Posterior vena cava (tissue), 2 donors: Measurements from ENCODE around the gene TSPAN7. TPM values are rescaled to one million over a fixed set of nuclear protein-coding genes. Genes with fewer than 3 reads are reported as not detected.

Experiments used
- DNase-seq: peaks from one replicate; pipeline ENCODE4 v3.0.0-alpha.2; 2020; ENCODE audit warnings: low spot score
- intact Hi-C, 2 donors: fragments of 100-400 bp; cut with DNase I; formaldehyde crosslinking; loops; one replicate each; pipeline versions ENCODE4 v1.14.1 to v1.14.2; 2022 to 2023
- total RNA-seq, 2 donors: library from RNA; stranded (reverse); fragmentation: NEBNext Ultra II Directional; extraction: Animal tissue kit (Norgen Biotek cat#: 25700); gene quantifications; one replicate each; pipeline ENCODE4 v1.2.1, GENCODE V29; 2021
- donor health status: DM: yes; HTN: yes; CAD: no.
- donor health status: DM: yes; HTN: yes; CAD: no.

Gene TSPAN7
- total RNA-seq, 2 donors from 2014 or later = 30.5 to 40.1 TPM

- intact Hi-C loops = no loop called here
- no peak for DNase-seq
Measured at GRCh38 chrX:38636949-38637819, 75.8 kb downstream of the TSPAN7 start.

- no peak for DNase-seq
- intact Hi-C loops = no loop called here
Measured at GRCh38 chrX:38638952-38639529, 77.7 kb downstream of the TSPAN7 start.

GRCh38 chrX:38639730-38640129 is 78.4 kb downstream of the TSPAN7 start:
- intact Hi-C loops = no loop called here
- DNase-seq = no peak

GRCh38 chrX:38641197-38641596 is 79.9 kb downstream of the TSPAN7 start:
- no peak for DNase-seq
- intact Hi-C loops = no loop called here

DNA sequence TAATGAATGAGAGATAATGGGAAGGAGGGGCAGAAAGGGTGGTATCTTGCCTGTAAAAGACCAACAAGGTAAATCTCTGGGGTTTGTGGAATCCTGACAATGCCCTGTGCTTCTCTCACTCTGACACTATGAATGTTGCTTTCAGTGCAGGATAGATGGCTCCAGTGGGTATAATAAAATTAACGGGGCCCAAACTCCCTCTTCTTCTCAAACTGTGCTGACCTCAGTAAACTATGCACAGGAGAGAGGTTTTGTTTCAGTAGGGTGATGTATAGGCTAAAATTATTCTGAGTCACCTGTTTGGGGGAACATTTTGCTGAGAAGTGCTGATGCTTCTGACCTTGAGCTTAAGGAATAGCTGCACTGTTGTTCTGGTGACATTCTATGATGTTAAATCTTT is 82.6 kb downstream of the TSPAN7 start:
- intact Hi-C loops = no loop called here
- no peak for DNase-seq

DNA sequence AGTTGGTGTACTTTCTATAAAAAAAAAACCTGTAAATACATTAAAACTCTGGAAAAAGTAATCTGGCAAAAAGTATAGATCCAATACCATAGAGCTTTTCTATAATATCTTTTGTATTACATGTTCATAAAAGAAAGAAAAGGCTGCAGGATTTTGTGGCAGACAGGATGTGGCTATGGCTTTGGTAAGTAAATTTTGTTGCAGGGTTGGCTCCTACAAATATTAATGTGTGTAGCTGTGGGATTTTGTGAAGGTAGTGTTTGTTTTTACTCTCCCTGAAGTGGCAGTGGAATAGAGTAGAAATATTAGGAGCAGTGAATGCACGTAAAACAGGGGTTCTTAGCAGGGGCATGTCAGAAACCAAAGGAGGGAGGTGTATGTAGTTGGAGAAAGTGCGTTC is 84.8 kb downstream of the TSPAN7 start:
- intact Hi-C loops = no loop called here

DNA sequence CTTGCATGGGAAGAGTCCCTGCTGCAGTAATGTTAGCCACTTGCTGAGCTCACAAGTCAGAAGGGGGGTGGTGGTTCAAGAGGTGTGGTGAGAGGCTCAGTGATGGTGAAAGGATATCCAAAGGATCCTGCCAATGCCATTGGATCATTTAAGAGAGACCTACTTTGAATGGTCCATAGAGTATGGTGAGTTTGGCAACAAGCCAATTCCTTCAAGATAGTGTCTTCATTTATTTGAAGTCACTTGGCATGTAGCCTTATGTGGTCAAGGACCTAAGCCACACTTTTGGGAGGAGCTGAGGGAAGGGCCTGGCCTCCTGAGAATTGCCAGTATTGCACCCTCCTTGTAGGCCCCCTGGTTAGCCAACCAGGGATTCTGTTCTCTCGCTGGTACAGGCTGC is 87.9 kb downstream of the TSPAN7 start:
- intact Hi-C loops = no loop called here
- no peak for DNase-seq

More for the DNA sequence above, 84.8 kb downstream of the TSPAN7 start:
- no peak for DNase-seq

DNA sequence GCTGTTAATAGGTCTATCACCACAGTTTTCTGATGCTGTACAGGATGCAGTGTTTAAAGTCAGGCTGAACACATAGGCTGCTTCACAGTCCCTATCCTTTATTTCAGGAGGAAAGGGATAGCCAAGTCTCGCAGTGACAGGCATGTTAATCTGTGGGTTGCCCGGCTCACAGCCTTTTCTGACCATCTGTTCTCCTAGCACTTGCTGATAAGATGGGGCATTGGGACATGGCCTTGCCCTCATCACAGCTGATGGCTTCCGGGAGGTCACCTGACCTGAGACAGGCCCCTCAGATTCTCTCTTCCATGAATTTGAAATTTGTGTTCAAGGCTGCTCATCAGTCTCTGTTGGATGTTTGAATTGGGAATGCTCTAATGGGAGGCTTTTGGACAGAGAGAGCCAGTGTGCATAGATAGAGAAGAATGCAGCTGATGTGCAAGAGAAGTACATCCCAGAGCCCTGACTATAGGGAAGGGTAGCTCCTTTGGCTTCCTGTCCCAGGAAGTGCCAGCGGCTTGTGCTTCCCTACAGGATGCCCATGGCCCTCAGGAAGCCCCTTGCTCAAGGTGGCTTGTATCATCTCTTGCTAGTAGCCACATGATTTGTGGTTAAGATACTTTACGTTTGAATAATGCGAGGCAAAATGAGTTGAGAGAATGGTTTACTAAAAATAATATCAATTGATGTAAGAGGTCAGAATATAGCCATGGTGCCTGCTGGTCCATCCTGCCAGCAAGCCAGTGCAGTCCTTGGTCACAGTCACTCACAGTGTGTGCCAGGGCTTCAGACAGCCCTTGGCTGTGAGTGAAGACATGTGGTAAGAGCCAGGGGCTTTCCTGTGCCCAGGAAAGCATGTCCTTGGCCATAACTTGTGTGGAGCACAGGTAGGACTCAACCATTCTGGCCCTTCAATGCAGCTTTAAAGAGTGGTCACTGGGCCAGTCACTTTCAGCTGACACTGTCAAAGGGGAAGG is 88.6 kb downstream of the TSPAN7 start:
- intact Hi-C loops = loop anchor here in 1 of 2 donors (10.0 kb wide), 1 partner anchor 1855 kb away; no protein-coding TSS in a partner anchor

DNA sequence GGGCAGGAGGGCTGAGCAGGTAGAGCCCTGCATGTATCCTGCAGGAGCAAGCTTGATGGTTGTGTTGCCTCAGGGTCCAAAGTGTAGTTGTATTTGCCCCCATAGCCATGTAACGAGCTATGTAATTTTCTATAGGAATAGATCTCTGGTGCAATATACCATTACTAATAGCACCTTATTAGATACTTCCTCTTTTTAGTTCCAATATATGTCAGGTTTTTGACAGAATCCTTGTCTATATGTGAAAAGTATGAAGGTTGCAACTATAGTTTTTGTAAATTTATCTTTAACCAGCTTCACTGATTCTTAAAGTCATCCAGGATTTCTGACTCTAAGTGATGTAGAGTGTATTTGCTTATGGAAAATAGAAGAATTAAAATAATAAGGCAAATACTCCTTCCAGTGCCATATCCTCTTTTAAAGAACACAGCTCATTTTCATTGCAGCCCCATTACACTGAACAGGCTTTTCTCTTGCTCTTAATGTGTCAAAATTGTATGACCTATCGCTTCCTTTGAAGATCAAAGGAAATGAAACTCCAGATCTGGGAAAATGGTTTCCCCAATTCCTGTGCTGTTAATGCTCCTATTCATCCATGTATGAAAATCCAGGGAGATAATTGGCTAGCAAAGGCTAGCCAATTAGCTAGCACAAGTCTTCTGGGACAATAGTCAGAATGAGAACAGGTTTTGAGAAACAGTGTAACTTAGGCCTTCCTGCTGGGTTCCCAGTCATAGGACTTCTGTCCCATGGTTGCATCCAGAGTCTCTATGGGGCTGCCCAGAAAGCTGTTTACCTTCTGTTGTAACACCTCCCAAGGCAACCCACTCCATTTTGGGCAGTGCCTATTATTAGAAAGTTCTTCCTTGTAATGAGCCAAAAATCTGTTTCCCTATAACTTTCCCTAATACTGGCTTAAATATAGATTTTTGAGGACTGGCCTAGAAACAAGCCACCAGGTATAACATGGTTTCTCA is 90.6 kb downstream of the TSPAN7 start:
- no peak for DNase-seq
- intact Hi-C loops = loop anchor here in 1 of 2 donors (10.0 kb wide), 1 partner anchor 1853 kb away; no protein-coding TSS in a partner anchor

More for the DNA sequence above, 88.6 kb downstream of the TSPAN7 start:
- no peak for DNase-seq

DNA sequence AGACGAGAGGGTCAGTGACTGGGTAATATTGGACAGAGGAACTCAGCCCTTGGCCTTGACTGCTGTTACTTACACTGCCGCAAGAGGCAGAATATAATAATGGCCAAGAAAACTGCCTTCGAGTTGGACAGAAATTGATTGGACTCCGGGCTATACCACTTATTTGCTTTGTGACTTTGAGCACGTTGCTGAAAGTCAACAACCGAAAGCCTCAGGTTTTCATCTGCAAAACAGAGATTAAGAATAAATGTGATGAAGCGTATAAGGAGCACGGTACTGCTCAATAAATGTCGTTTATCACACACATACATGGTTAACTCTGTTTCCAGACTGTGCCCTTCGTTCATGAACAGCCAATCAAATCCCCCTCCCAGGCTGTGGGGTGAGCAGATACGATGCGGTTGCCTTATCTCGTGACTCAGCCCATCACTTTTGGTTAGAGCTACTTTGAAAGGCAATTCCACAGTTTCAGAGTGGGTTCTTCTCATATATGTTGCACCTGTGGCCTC is 91.6 kb downstream of the TSPAN7 start:
- intact Hi-C loops = loop anchor here in 1 of 2 donors (10.0 kb wide), 1 partner anchor 1852 kb away; no protein-coding TSS in a partner anchor
- no peak for DNase-seq

GRCh38 chrX:38654302-38654701 is 93.0 kb downstream of the TSPAN7 start:
- intact Hi-C loops = loop anchor here in 1 of 2 donors (10.0 kb wide), 1 partner anchor 1850 kb away; no protein-coding TSS in a partner anchor

GRCh38 chrX:38656350-38656915 is 95.1 kb downstream of the TSPAN7 start:
- intact Hi-C loops = loop anchor here in 1 of 2 donors (10.0 kb wide), 1 partner anchor 1848 kb away; no protein-coding TSS in a partner anchor

More at GRCh38 chrX:38654302-38654701, 93.0 kb downstream of the TSPAN7 start:
- DNase-seq = no peak

DNA sequence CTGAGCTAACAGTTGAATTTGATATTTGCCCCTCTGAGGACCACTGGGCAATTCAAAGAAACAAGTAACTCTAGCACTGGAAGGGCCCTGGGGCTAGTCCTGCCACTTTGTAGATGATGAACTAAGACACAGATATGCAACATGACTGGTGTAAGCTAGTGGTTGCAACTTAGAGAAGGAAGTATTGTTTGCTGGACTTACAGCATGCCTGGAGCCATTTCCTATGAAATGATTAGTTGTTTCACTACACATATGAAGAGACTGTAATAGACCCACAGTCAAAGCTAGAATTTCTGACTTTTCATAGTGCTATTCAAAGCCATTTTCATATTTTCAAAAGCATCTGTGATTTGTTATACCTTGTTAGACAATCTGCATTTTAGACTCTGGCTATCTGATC is 96.2 kb downstream of the TSPAN7 start:
- DNase-seq = no peak
- intact Hi-C loops = loop anchor here in 1 of 2 donors (10.0 kb wide), 1 partner anchor 1847 kb away; no protein-coding TSS in a partner anchor

More at GRCh38 chrX:38656350-38656915, 95.1 kb downstream of the TSPAN7 start:
- DNase-seq = no peak

- no peak for DNase-seq
- intact Hi-C loops = no loop called here
Measured at GRCh38 chrX:38660395-38661102, 99.2 kb downstream of the TSPAN7 start.

GRCh38 chrX:38661103-38661441 is 99.7 kb downstream of the TSPAN7 start:
- DNase-seq = no peak
- intact Hi-C loops = no loop called here

DNA sequence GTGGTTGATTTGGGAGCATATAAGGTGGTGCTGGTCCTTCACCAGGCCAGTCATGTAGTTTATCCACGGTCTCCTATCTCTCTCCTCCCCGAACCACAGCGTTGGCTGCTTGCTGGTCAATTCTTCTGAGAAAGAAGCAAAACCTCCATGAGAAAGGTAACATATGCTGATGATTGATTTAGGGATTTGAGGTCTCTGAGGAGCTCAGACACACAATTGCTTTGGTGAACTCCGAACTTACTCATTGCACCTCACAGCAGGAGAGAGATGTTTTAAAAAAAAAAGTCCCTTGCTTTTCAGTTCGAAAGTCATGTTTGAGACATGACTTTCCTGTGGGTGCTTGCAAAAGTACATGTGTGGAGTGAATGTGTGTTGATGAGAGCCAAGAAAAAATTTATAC is 100.2 kb downstream of the TSPAN7 start:
- DNase-seq = no peak
- intact Hi-C loops = no loop called here

- intact Hi-C loops = no loop called here
- DNase-seq = no peak
Measured at GRCh38 chrX:38662640-38663039, 101.3 kb downstream of the TSPAN7 start.
